M059J (cell line): ENCODE results near the gene AKR1D1. TPM values are rescaled to one million over a fixed set of nuclear protein-coding genes. Genes with fewer than 3 reads are reported as not detected.
"Not testable (repeated sequence)": the region's sequence is repeated elsewhere in the genome, so short reads cannot be mapped to it uniquely, and the experiment has no call there.

ENCODE experiments used
- DNase-seq: peaks from one replicate; pipeline ENCODE4 v3.0.0-alpha.2; 2012; ENCODE audit warnings: low read depth
- total RNA-seq: library from RNA; depleted of rRNA; stranded (reverse); fragments of >200 nt; shearing (Covaris generic); gene quantifications from 2 replicates; pipeline ENCODE4 v1.2.3, GENCODE V29; 2014

AKR1D1 gene
- total RNA-seq, 1 experiment from 2014 or later: not detected

DNA sequence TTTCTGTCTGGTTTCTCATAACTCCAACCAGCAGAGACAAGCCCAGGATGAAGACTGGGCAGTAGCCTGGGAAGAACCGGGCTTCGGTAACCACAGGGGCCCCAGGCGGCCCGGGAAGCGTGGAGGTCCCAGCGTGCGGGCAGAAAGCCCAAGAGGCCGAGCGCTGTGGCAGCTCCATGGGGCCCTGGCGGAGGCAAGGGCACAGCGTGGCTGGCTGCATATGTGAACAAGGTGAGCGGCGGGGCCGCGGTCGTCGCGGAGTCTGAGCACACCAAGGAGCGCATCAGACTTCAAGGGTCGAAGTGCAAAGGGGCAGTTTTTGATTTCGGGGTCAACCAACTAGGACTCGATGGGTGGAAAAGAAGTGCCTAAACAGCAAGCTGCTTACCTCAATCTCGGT lies 45.9 kb downstream of the AKR1D1 start:
- DNase-seq: no peak

DNA sequence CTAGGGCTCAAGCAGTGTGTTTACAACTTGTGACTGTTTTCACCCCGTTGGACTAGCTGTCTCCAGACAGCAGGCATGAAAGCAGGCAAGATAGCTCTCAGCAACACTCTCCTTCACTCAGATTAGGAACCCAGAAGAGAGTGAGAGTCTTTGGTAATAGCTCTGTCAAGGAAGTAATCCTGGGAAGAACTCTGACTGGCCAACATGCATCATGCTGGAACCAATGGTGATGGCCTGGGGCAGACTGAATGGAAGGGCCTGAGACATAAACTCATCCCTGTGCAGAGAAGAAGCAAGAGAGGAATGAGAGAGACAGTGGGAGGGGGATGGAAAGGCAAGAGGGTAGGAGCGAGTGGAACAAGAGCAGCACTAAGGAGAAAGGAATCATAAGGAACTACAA lies 48.9 kb downstream of the AKR1D1 start:
- DNase-seq: peak; percentile 70

DNA sequence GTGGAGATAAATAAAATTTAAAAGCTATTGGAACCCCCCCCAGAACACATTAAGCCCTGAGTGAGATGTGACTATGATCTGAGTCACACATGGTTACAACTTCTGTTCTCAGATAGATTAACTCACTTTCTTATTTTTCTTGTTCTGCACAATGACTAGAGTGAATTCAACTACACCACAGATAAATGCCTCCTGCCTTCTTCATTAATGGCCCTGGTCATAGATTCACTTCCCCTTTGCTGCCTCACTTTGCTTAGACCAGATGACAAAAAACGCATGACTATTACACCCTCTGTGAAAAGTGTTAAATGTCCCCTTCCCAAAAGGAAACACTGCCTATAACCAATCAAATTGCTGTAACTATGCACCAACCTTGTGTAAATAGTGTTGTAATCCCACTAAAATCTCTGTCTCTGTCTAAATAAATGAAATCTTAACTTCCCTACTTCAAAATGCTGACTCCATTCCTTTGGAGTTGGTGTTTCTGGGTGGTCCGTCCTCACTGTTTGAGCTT lies 49.4 kb downstream of the AKR1D1 start:
- peak; percentile 78 for DNase-seq

DNA sequence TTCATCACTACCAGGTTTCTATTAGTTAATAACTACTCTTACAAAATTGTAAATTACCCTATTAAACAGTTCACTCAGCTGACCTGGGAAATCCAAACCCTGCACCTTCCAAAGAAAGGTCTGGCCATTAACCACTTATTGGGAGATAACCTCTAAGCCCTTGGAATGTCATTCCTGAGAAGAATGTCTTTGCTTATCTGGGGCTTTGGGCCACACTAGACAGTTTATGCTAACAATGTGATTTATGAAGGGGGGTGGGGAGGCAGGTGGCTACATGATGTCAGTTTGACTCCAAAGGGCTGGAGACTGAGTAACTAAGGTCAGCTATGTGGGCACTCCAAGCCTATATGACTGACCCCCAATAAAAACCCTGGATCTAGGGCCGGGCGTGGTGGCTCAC lies 50.7 kb downstream of the AKR1D1 start:
- DNase-seq: peak; percentile 26

GRCh38 chr7:138127996-138128395 lies 51.7 kb downstream of the AKR1D1 start:
- DNase-seq: peak; percentile 20

GRCh38 chr7:138129551-138130165 lies 53.4 kb downstream of the AKR1D1 start:
- no peak for DNase-seq

DNA sequence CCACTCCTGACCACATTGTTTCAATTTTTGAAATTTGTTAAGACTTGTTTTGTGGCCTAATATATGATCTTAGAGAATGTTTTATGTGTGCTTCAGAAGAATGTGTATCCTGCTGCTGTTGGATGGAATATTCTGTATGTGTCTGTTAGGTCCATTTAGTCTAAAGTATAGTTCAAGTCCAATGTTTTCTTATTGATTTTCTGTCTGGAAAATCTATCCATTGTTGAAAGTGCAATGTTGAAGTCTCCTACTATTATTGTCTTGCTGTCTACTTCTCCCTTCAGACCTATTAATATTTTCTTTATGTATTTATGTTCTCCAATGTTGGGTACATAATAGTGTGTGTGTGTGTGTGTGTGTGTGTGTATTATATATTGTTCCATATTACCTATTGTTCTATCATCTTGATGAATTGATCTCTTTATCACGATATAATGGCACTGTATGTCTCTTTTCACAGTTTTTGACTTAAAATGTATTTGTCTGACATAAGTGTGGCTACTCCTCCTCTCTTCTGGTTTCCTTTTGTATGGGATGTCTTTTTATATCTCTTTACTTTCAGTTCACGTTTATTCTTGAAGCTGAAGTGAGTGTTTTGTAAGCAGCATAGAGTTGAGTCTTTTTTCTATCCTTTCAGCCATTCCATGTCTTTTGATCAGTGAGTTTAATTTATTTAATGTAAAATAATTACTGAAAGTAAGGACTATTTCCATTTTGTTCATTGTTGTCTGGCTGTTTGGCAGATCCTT lies 61.3 kb downstream of the AKR1D1 start:
- DNase-seq: no peak

DNA sequence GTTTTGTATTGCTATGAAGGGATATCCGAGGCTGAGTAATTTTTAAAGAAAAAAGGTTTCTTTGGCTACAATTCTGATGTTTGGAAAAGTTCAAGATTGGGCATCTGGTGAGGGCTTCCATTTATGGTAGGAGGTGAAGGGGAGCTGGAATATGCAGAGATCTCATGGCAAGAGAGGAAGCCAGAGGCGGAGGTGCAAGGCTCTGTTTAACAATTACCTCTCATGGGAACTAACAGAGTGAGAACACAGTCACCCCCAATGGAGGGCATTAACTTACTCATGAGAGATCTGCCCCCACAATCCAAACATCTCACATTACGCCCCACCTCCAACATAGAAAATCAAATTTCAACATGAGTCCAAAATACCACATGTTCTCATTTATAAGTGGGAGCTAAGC lies 62.0 kb downstream of the AKR1D1 start:
- no peak for DNase-seq

DNA sequence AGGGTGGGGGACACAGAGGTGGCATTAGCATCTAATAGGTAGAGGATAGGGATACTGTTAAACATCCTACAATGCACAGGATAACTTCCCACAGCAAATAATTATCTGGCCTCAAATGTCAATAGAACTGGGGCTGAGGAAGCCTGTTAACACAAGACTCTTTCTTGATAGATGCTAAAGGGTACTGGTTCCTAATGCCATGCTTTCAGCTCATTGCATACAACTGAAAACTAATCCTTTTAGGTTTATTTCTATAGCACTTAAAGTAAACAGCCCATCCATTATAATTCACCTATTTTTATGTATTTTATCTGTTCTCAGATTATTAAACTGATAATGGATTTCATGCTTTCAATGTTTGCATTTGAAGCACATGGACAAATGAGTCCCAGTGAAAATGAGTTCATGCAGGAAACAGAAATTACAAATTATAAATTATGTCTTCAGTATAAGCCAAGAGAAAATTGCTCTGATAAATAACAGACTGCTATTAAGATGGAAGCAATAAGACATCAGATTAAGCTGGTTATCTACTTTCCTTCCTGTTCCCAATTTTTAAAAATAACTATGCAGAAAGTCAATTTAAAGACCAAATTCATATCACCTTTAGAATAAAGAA lies 66.4 kb downstream of the AKR1D1 start:
- DNase-seq: no peak

DNA sequence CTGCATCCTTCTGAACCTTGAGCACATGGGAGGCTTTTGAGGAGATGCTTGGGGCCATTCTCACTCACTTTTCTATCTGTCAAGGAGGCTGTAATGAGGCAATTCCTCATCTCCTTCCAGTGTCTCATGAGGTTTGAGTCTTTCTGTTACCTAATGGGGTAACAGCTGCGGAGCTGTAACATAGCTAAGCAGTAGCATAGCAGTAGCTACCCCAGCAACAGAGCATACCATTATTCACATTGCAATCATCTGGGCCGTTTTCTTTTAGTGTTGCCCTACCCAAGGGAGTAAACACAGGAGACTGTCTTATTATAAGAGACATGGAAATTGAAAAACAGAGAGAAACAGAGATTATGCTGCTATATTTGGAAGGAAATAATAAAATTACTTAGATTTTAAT lies 68.7 kb downstream of the AKR1D1 start:
- DNase-seq: no peak

DNA sequence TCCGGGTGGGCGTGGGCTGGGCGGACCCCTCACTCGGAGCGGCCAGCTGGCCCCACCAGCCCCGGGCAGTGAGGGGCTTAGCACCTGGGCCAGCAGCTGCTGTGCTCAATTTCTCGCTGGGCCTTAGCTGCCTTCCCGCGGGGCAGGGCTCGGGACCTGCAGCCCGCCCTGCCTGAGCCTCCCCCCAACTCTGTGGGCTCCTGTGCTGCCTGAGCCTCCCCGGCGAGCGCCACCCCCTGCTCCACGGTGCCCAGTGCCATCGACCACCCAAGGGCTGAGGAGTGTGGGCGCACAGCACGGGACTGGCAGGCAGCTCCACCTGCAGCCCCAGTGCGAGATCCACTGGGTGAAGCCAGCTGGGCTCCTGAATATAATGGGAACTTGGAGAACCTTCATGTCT lies 70.0 kb downstream of the AKR1D1 start:
- not testable (repeated sequence) for DNase-seq

- DNase-seq: not testable (repeated sequence)
These were observed 70.8 kb downstream of the AKR1D1 start for GRCh38 chr7:138146757-138147734.

GRCh38 chr7:138151731-138152577 lies 75.7 kb downstream of the AKR1D1 start:
- DNase-seq: peak; percentile 28

GRCh38 chr7:138154661-138155060 lies 78.4 kb downstream of the AKR1D1 start:
- DNase-seq: no peak

- DNase-seq: no peak
These were observed 81.4 kb downstream of the AKR1D1 start for GRCh38 chr7:138157702-138158101.

DNA sequence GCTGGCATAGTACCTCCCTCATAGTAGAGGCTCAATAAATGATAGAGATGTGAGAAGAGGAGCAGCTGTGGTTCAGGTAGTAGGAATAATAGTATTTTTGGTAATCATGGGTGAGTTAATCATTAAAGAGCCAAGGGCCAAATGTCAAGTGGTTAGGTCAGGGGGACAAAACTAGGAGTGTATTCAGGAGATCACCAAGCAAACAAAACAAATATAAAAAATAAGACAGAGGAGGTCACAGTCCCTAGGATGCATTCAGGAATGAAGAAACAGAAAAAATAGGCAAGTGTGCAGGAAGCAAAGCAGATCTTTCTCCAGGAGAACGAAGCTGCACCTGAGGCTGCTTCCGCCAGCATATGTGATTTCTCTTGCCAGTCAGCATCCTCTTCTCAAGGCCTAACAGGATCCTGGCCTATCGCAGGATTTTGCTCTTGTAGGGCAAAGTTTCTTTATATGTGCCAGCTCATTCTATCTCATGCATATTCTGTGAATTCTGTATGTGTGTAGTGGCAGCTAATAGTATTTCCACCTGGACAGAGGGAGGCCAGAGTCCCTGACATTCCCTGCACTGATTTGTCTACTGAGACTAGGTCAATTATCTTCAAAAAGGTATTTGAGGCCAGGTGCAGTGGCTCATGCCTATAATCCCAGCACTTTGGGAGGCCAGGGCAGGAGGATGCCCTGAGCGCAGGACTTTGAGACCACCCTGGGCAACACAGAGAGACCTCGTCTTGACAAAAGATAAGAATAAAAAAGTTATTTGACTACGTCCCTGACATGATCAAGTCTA lies 82.7 kb downstream of the AKR1D1 start:
- no peak for DNase-seq

DNA sequence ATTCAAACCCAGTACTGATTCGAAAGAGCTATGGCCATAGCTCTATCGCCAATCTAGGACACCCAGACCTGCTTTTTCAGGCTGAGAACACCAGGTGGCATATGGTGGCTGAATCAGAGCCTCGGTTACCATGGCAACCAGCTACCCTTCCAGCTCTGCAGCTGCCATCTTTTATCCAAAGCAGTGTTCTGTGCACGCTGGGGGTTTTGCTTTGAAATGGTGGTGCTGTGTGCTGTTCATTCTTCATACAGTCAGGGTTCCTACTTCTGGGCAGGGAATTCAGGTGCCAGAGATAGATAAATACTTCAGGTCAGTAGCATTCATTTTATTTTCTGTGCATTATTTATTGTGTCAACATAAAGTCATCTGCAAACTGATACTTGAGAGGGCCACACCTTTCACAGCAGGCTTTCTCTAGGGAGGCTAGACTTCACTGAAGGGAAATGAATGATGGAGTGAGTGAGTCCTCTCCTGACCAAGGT lies 85.4 kb downstream of the AKR1D1 start:
- peak; percentile 91 for DNase-seq

DNA sequence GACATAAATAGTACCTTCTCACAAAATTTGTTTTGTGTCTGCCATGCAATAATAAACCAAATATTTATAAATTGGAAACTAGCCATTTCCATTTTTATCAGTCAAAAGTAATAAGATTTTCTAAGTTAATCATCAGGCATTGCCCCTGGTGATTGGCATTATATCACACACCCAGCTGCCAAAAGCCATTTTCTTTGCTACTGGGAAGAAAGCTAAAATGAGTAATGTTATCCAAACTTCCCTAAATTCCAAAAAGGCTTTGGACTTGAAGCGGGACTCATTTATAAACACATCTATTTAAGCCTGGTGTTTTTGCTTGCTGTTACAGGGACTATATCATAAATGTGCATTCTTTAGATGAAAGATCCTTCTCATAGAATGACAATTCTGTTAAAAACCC lies 86.0 kb downstream of the AKR1D1 start:
- DNase-seq: no peak

DNA sequence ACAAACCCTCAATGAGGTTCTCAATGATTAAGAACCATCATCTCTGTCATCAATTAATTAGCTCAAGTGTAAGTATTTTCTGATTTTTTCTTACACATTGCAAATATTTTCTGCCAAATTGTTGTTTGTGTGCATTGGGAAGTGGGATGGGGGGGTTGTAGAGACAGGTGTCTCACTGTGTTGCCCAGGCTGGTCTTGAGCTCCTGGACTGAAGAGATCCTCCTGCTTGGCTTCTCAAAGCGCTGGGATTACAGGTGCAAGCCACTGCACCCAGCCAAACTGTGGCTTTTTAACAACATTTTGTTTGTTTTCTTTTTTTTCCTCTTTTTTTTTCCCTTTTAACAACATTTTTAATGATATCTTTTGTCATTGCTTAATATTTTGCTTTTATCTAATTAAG lies 87.5 kb downstream of the AKR1D1 start:
- DNase-seq: no peak

- DNase-seq: no peak
These were observed 88.5 kb downstream of the AKR1D1 start for GRCh38 chr7:138164804-138165203.
